DOHH2 (cell line): Measurements from ENCODE around the gene DLGAP1.

Experiments used
- CTCF ChIP-seq: fragments of 200-600 bp; sonication (generic); IDR thresholded peaks from one replicate; pipeline ENCODE4 v1.5.1; 2014; ENCODE audit warnings: antibody characterized with exemption, mild to moderate bottlenecking, low read depth, low read length; ENCODE audit not compliant: poor library complexity, severe bottlenecking
- EZH2phosphoT487 ChIP-seq: fragments of 200-600 bp; sonication (generic); IDR thresholded peaks from 2 replicates; pipeline ENCODE4 v1.6.1; 2017; ENCODE audit warnings: borderline replicate concordance, mild to moderate bottlenecking, antibody characterized with exemption, low read length, moderate library complexity, mixed read lengths

DNA sequence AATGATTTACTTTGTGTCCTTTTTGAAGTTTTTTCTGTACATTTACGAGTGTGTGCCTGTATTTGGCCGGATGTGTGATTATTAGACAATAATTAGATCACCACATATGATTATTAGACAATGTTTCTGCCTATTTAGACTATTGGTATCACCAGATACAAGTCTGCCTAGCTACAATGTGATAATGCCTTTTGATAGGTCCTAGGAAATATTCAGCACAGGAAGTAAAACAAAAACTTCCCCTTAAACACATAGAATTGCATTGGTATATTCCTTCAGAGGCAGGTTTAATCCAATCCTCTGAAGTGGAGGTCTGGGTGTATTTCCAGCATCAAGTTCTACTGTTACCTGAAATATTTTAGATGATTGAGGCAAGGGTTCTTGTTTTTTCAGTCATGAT is 730.0 kb downstream of the DLGAP1 start:
- TF ChIP-seq CTCF (no peak), EZH2phosphoT487 (no peak)
